Central memory CD8-positive, alpha-beta T cell (primary cell): ENCODE measurements around the gene PHACTR1.
"Not testable (repeated sequence)": the region's sequence is repeated elsewhere in the genome, so short reads cannot be mapped to it uniquely, and the experiment has no call there.

Experiments used
- ATAC-seq: fragments of 150-1000 bp; cut with Tn5 transposase; replicated peaks from 2 replicates; pipeline ENCODE4 v1.10.0; 2022; ENCODE audit warnings: mild to moderate bottlenecking, moderate FRiP score, moderate number of reproducible peaks; ENCODE audit not compliant: poor library complexity, severe bottlenecking; ENCODE audit errors: extremely low read depth
- DNase-seq, 2 donors: peaks; one replicate each; pipeline ENCODE4 v3.0.0; 2021; ENCODE audit warnings: low spot score in 2 of 2
- H3K27ac Mint-ChIP-seq: one replicate; pipeline ENCODE4 v1.8.0; 2022; ENCODE audit warnings: low read depth, mild to moderate bottlenecking, moderate library complexity, mixed read lengths
- H3K27me3 Mint-ChIP-seq: one replicate; pipeline ENCODE4 v1.8.0; 2022; ENCODE audit warnings: mixed read lengths
- H3K36me3 Mint-ChIP-seq: one replicate; pipeline ENCODE4 v1.8.0; 2022; ENCODE audit warnings: mild to moderate bottlenecking, moderate library complexity, mixed read lengths; ENCODE audit not compliant: insufficient read depth
- H3K4me1 Mint-ChIP-seq: one replicate; pipeline ENCODE4 v1.8.0; 2022; ENCODE audit warnings: mixed read lengths
- H3K4me3 Mint-ChIP-seq: one replicate; pipeline ENCODE4 v1.8.0; 2022; ENCODE audit warnings: mild to moderate bottlenecking, moderate library complexity, mixed read lengths
- H3K9me3 Mint-ChIP-seq: one replicate; pipeline ENCODE4 v1.8.0; 2022; ENCODE audit warnings: mixed read lengths

PHACTR1 gene

GRCh38 chr6:12718015-12718414, 1.4 kb downstream of the PHACTR1 start:
- Mint-ChIP-seq H3K27me3 (peaks cover 12% of the 10 kb centered on the region), H3K4me1 (no peaks in the 10 kb centered on the region), H3K4me3 (no peak overlapping the region), H3K36me3 (no peaks in the 10 kb centered on the region), H3K27ac (no peak overlapping the region), H3K9me3 (no peaks in the 10 kb centered on the region)
- ATAC-seq, result no peak
- no peak for DNase-seq

- H3K27me3 Mint-ChIP-seq, result peaks cover 12% of the 10 kb centered on the region
- no peak overlapping the region for H3K4me3 Mint-ChIP-seq
These were observed 2.5 kb downstream of the PHACTR1 start for GRCh38 chr6:12719017-12719416.

GRCh38 chr6:12720310-12720709, 3.7 kb downstream of the PHACTR1 start:
- H3K4me1 Mint-ChIP-seq, result no peaks in the 10 kb centered on the region
- H3K9me3 Mint-ChIP-seq, result no peaks in the 10 kb centered on the region
- H3K4me3 Mint-ChIP-seq, result no peak overlapping the region
- ATAC-seq (no peak), DNase-seq (no peak)
- H3K27ac Mint-ChIP-seq, result no peak overlapping the region
- H3K36me3 Mint-ChIP-seq, result no peaks in the 10 kb centered on the region
- H3K27me3 Mint-ChIP-seq, result peaks cover 18% of the 10 kb centered on the region

More at GRCh38 chr6:12719017-12719416, 2.5 kb downstream of the PHACTR1 start:
- no peaks in the 10 kb centered on the region for H3K36me3 Mint-ChIP-seq
- no peaks in the 10 kb centered on the region for H3K9me3 Mint-ChIP-seq
- no peak overlapping the region for H3K27ac Mint-ChIP-seq
- no peaks in the 10 kb centered on the region for H3K4me1 Mint-ChIP-seq
- ATAC-seq (no peak), DNase-seq (no peak)

DNA sequence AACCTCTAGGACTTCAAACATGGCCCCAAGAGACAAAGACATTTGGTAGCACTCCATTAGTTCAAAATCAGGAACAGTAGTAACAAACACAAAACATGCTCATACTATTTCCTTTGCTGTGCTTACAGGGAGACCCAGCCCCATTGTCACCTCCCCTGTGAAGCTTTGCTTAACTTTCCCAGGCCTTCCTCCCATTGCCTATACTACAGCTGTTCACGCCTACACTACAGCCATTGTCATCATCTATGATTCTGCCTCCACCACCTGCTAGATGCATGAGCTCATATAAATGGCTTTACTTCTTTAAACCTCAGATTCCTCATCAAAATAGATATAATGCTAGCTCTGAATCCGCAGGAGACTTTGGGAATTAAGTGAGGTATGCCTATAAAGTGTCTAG, 8.7 kb downstream of the PHACTR1 start:
- DNase-seq (no peak), ATAC-seq (no peak)
- Mint-ChIP-seq H3K27ac (no peak overlapping the region), H3K27me3 (peaks cover 11% of the 10 kb centered on the region), H3K36me3 (no peaks in the 10 kb centered on the region), H3K4me3 (no peak overlapping the region), H3K9me3 (no peaks in the 10 kb centered on the region), H3K4me1 (no peaks in the 10 kb centered on the region)

GRCh38 chr6:12729467-12729866, 12.9 kb downstream of the PHACTR1 start:
- no peak overlapping the region for H3K4me3 Mint-ChIP-seq
- H3K36me3 Mint-ChIP-seq, result no peaks in the 10 kb centered on the region
- no peak overlapping the region for H3K27ac Mint-ChIP-seq
- no peaks in the 10 kb centered on the region for H3K4me1 Mint-ChIP-seq
- no peak for ATAC-seq
- peaks cover 10% of the 10 kb centered on the region for H3K27me3 Mint-ChIP-seq
- DNase-seq, result no peak
- H3K9me3 Mint-ChIP-seq, result peaks cover 2% of the 10 kb centered on the region

DNA sequence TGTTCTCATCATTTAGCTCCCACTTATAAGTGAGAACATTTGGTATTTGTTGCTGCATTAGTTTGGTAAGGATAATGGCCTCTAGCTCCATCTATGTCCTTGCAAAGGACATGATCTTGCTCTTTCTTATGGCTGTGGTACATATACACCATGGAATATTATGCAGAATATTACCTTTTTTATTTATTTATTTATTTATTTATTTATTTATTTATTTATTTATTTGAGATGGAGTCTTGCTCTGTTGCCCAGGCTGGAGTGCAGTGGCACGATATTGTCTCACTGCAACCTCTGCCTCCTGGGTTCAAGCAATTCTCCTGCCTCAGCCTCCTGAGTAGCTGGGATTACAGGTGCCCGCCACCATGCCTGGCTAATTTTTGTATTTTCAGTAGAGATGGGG, 14.2 kb downstream of the PHACTR1 start:
- H3K4me3 Mint-ChIP-seq, H3K27ac Mint-ChIP-seq, DNase-seq, H3K27me3 Mint-ChIP-seq, ATAC-seq, H3K4me1 Mint-ChIP-seq, H3K9me3 Mint-ChIP-seq, H3K36me3 Mint-ChIP-seq: not testable (repeated sequence)

GRCh38 chr6:12733876-12734275, 17.3 kb downstream of the PHACTR1 start:
- Mint-ChIP-seq H3K9me3 (peaks cover 5% of the 10 kb centered on the region), H3K4me3 (no peak overlapping the region), H3K4me1 (no peaks in the 10 kb centered on the region), H3K27me3 (peaks cover 9% of the 10 kb centered on the region), H3K36me3 (no peaks in the 10 kb centered on the region), H3K27ac (no peak overlapping the region)
- no peak for ATAC-seq
- no peak for DNase-seq

- Mint-ChIP-seq H3K36me3 (no peaks in the 10 kb centered on the region), H3K4me1 (no peaks in the 10 kb centered on the region), H3K9me3 (peaks cover 5% of the 10 kb centered on the region), H3K27me3 (peaks cover 9% of the 10 kb centered on the region), H3K4me3 (no peak overlapping the region), H3K27ac (no peak overlapping the region)
- DNase-seq (no peak), ATAC-seq (no peak)
These were observed 19.2 kb downstream of the PHACTR1 start for GRCh38 chr6:12735786-12736185.

DNA sequence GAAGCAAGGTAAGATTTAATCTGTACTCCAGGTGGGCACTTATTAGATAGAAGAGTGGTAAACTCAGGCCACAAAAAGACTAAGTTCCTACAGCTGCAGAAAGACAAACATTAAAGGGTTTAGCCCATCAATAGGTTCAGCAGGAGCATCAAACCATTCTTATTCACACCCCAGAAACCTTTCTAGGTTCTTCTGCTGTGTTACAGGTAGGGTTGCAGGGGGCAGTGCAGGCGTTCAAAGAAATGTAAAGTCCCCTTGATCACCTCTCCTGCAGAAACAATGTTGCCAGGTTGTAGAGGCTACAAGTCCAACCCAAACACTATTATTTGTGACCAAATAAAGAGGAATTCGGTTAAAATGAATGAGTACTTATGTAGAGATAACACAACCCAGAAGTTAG, 31.8 kb downstream of the PHACTR1 start:
- Mint-ChIP-seq H3K27ac (no peak overlapping the region), H3K9me3 (peaks cover 15% of the 10 kb centered on the region), H3K27me3 (peaks cover 65% of the 10 kb centered on the region), H3K4me1 (no peaks in the 10 kb centered on the region), H3K4me3 (no peak overlapping the region), H3K36me3 (no peaks in the 10 kb centered on the region)
- ATAC-seq (no peak), DNase-seq (no peak)

GRCh38 chr6:12748815-12749521, 32.4 kb downstream of the PHACTR1 start:
- Mint-ChIP-seq H3K27ac (no peak overlapping the region), H3K4me3 (no peak overlapping the region), H3K36me3 (no peaks in the 10 kb centered on the region), H3K27me3 (peaks cover 65% of the 10 kb centered on the region), H3K4me1 (no peaks in the 10 kb centered on the region), H3K9me3 (peaks cover 15% of the 10 kb centered on the region)
- ATAC-seq (no peak), DNase-seq (no peak)

GRCh38 chr6:12749531-12750379, 33.2 kb downstream of the PHACTR1 start:
- Mint-ChIP-seq H3K36me3 (no peaks in the 10 kb centered on the region), H3K27me3 (peaks cover 65% of the 10 kb centered on the region), H3K4me3 (no peak overlapping the region), H3K27ac (no peak overlapping the region), H3K9me3 (peaks cover 15% of the 10 kb centered on the region), H3K4me1 (no peaks in the 10 kb centered on the region)
- DNase-seq, result no peak
- ATAC-seq, result no peak

- Mint-ChIP-seq H3K9me3 (peaks cover 12% of the 10 kb centered on the region), H3K27ac (no peak overlapping the region), H3K27me3 (peaks cover 64% of the 10 kb centered on the region), H3K4me1 (no peaks in the 10 kb centered on the region), H3K4me3 (no peak overlapping the region), H3K36me3 (no peaks in the 10 kb centered on the region)
- ATAC-seq (no peak), DNase-seq (no peak)
These were observed 33.8 kb downstream of the PHACTR1 start for GRCh38 chr6:12750416-12750815.
